Tibial nerve (tissue), 4 donors: Measurements from ENCODE around the gene HTRA1.

Experiments used
- EP300 ChIP-seq, 2 donors: sonication (generic); formaldehyde crosslinking; IDR thresholded peaks; one replicate each; pipeline ENCODE4 v1.6.1; 2017; ENCODE audit warnings: antibody characterized with exemption in 2 of 2, mild to moderate bottlenecking in 1 of 2
- POLR2A ChIP-seq, 2 donors: fragments of 450-650 bp; IDR thresholded peaks; one replicate each; pipeline ENCODE4 v1.6.1; 2017; ENCODE audit warnings: antibody characterized with exemption in 2 of 2, mild to moderate bottlenecking in 2 of 2, moderate library complexity in 2 of 2
- TF ChIP-seq, protein P1 (sequence below), 5 experiments: fragments of 200-600 bp in 3 of 5; fragments of 450-650 bp in 2 of 5; sonication (generic) in 3 of 5; IDR thresholded peaks; one replicate each; pipeline ENCODE4 v1.5.1; 2016 to 2019; ENCODE audit warnings: antibody characterized with exemption in 5 of 5, mild to moderate bottlenecking in 3 of 5, moderate library complexity in 2 of 5

DNA sequence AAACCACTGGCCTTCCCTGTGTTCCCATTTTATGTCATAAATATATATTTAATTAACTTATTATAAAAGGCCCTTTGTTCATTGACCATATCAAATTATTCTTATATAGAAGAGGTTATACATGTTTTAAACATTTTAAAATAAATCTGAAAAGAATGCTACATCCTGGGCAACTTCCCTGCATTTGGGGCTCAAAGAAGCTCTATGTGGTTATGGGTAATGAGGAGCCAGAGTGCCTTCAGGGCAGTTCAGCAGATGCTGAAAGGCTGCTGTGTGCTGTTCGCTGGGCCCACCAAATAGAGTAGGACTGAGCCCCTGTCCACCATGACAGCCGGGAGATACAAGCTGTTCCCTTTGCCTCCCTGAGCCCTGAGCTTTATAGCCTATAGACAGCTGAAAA lies 35.9 kb downstream of the HTRA1 start:
- TF ChIP-seq, protein P1, sequence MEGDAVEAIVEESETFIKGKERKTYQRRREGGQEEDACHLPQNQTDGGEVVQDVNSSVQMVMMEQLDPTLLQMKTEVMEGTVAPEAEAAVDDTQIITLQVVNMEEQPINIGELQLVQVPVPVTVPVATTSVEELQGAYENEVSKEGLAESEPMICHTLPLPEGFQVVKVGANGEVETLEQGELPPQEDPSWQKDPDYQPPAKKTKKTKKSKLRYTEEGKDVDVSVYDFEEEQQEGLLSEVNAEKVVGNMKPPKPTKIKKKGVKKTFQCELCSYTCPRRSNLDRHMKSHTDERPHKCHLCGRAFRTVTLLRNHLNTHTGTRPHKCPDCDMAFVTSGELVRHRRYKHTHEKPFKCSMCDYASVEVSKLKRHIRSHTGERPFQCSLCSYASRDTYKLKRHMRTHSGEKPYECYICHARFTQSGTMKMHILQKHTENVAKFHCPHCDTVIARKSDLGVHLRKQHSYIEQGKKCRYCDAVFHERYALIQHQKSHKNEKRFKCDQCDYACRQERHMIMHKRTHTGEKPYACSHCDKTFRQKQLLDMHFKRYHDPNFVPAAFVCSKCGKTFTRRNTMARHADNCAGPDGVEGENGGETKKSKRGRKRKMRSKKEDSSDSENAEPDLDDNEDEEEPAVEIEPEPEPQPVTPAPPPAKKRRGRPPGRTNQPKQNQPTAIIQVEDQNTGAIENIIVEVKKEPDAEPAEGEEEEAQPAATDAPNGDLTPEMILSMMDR (IDR thresholded peaks at IDR 0.05), result no peak
- TF ChIP-seq EP300 (IDR thresholded peaks at IDR 0.05) (no peak), POLR2A (IDR thresholded peaks at IDR 0.05) (no peak)
